GM19438 (cell line): ENCODE measurements around the gene LIF.

Experiments
- ATAC-seq: cut with Tn5 transposase; IDR thresholded peaks from one replicate; pipeline ENCODE4 v1.9.1; 2021; ENCODE audit warnings: low read depth; ENCODE audit not compliant: unreplicated experiment

The LIF gene

DNA sequence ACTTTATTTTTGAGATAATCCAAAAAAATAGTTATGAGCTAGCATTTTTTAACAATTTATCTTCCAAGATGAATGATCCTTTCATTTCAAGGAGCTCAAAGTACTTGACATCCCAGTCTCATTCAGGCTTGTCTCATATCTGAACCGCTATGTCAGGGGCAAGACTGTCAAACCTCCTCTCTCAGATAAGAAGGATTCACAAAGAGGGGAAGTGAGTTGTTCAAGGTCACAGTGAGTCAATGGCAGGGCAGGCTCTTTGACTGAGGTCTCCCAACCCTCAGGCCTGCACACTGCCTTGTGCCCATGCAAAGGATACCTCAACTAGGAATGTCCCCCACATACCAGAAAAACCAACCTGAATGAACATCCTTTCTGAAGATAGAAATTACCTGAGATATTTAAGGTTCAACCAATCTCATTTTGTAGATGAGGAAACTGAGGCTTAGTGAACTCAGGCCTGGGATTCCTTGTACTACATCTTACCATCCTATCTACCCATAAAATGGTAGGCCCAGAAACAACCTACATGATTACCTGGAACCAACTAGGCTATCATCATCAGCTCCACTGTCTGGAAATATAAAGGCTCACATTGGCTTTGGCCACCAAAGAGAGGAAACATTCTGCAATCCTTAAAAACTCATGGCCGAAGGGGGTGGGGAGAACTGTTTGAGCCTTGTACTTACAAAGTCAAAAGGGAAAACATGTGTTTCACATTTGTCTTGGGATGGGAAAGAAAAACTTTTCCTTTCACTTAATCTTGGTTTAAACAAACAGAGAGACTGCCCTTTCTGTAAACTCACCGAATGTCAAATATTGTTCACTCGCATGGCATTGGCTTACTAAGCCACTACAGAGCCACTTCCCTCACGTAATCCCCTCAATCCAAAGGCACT, 51.1 kb downstream of the LIF start:
- no peak for ATAC-seq

DNA sequence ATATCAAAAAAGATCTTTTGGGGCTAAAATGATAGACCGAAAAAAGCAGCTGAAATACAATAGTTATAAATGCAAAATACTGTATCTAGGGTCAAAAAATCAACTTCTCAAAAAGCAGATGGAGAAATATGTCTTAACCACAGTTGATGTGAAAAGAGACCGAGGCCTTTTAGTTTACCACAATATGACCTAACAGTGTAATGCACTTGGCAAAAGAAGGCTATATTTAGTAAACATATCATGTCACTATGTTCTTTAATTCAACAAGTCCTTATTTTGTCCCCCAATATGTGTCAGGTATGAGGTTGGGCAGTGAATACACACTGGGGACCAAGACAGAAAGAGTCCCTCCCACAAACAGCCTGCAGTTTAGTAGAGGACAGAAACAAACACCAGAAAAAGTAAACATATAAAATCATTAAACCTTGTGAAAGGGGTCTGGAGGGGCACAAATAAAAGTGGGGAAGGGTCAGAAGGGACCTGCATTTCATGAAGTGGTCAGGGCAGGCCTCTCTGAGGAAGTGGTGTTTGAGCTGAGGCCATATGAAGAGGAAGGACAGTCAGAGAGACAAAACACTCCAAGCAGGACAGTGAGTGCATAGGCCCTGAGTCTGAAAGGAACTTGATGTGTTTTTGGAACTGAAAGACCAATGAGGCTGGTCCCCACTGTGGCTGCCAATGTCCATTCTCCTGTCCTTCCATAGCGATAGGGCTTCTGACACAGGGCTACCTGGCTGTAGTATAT, 53.4 kb downstream of the LIF start:
- no peak for ATAC-seq

DNA sequence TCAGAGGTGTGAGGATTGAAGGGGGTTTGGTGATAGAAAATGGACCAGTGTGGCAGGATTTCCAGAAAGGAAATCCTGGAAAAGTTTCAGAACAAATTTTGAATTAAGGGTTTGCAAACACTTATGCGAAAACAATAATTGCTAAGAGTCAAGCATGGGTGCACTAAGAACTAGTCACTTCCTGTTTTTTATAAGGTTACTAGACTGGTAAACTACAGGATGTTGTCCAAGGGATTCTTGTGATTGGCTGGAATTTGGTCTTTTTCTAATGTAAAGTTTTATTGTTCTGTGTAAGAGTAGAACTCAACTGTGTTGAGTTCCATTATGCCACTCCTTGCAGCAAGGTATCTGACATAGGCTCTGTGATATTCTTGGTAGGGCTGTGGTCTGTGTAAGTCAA, 54.1 kb downstream of the LIF start:
- ATAC-seq, result no peak

DNA sequence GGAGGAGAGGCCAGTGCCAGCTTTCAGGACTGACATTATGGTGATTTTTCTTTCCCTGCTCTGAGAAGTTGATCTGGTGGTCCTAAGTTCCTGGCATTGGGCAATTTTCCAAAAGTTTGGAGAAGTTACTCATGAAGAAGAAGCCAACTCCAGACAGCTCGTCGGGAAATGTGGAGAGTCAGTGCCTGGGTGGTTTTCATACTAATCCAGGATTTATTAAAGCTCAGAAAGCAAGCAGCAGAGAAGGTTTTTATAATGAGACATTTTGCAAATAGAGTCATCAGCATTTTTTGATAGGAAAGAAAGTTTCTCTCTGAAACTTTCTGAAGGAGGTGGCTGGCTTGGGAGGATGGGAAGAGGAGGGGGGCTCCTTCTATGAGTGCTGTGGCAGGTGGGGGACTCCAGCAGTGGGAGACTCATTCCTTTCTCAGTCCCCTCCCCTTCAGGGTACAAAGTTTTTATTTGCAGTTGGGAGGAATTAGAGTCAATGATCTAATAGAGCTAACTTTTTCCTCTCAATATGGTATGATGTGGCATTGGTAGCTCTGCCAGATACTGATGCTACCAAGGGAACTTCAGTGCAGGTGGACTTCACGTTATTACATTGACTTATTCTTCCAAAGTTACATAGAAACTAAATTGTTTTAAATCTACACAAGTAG, 55.4 kb downstream of the LIF start:
- ATAC-seq, result no peak

DNA sequence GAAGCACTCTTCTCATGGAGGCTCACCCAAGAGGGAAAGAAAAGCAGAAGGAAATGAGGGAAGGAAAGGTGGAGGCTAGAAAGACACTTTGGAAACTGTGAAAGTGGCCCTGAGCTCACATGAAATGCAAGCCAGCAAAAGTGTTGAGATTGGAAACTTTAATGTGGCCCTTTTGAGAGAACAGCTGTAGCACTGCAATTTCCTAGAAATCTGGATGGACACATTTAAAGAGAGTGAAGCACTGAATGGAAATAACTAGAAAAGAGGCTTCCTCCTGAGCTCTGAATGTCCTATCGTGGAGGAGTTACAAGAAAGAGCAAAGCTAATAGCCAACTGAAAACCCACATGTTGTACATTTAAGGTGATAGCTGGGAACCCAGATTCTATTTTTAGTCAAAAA, 56.0 kb downstream of the LIF start:
- no peak for ATAC-seq
